ENCODE measurements around the gene FUT1. TPM values are rescaled to one million over a fixed set of nuclear protein-coding genes. Genes with fewer than 3 reads are reported as not detected.

The FUT1 gene
- total RNA-seq, 2 experiments from 2014 or later = 0.03 TPM; not detected in 1

DNA sequence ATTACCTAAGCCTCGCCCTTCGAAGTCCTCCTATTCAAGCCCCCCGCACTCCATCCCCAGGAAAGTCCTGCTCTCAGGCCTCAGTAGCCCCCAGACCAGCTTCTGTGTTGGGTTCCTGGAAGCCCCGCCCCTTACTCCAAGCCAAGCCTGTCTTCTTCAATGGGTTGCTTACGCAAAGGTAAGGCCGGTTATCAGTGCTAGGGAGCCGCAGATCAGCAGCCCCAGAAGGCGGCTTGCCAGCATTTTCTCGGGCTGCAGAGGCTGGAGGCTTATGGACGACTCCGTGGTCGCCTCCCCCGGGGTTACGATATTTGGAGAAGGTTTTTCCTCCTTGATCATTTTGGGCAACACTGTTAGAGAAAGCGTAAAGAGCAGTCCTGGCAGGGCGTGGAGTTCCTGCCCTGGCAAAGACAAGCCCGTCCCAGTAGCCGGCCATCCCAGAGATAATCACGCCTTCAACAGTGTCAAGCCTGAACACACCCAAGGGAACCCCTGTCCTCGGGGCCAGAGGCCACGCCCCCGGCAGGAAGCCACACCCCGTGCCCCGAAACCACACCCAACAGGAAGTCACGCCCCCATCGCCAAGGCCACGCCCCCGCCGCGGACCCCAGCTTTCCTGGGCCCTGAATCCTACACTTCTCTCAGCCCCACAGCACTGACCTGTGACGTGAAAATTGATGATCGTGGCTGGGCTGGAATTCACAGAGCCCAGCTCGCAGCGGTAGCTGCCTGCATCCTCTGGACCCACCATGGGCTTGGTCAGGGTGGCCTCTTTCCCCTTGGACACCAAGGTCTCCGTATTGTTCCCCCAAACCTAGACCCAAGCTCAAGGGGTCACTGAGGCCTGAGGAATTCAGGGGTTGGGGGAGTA lies 11.1 kb downstream of the FUT1 start:
- peak; percentile 75 for DNase-seq (ENCODE audit: low spot score)
- ChIA-PET POLR2A (no interaction called here), CTCF (ENCODE audit: unreplicated experiment) (no interaction called here)
- Histone ChIP-seq H3K79me2 (ENCODE audit: insufficient read depth, low read depth, low read length) (no peaks in the 10 kb centered on the region), H4K20me1 (ENCODE audit: insufficient read depth, low read length) (no peaks in the 10 kb centered on the region), H2AFZ (ENCODE audit: low read length) (peak overlapping the region; percentile 55; the same call in 1 of the 2 replicates), H3K9me2 (ENCODE audit: insufficient read depth, low read length) (no peaks in the 10 kb centered on the region), H3K27ac (ENCODE audit: low read depth, low read length, poor library complexity, severe bottlenecking) (no peak overlapping the region), H3K4me3 (ENCODE audit: low read depth, low read length, poor library complexity, severe bottlenecking) (no peak overlapping the region), H3K4me2 (ENCODE audit: low read length) (peak overlapping the region; percentile 42), H3K36me3 (ENCODE audit: insufficient read depth, low read length) (no peaks in the 10 kb centered on the region), H3K9me3 (ENCODE audit: low read length) (no peaks in the 10 kb centered on the region), H3K4me1 (ENCODE audit: insufficient read depth, low read length, poor library complexity, severe bottlenecking) (peaks cover 20% of the 10 kb centered on the region)
- no TSS peak for BruUV-seq (replicated peaks)
- intact Hi-C loops (cut with micrococcal nuclease; ENCODE audit: unreplicated experiment) = no loop called here
- TF ChIP-seq, protein P1, sequence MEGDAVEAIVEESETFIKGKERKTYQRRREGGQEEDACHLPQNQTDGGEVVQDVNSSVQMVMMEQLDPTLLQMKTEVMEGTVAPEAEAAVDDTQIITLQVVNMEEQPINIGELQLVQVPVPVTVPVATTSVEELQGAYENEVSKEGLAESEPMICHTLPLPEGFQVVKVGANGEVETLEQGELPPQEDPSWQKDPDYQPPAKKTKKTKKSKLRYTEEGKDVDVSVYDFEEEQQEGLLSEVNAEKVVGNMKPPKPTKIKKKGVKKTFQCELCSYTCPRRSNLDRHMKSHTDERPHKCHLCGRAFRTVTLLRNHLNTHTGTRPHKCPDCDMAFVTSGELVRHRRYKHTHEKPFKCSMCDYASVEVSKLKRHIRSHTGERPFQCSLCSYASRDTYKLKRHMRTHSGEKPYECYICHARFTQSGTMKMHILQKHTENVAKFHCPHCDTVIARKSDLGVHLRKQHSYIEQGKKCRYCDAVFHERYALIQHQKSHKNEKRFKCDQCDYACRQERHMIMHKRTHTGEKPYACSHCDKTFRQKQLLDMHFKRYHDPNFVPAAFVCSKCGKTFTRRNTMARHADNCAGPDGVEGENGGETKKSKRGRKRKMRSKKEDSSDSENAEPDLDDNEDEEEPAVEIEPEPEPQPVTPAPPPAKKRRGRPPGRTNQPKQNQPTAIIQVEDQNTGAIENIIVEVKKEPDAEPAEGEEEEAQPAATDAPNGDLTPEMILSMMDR (conservative IDR thresholded peaks at IDR 0.05; ENCODE audit: low read length) = no peak
- TF ChIP-seq EZH2phosphoT487 (IDR thresholded peaks at IDR 0.05; ENCODE audit: borderline replicate concordance, low read depth, low read length) = no peak

DNA sequence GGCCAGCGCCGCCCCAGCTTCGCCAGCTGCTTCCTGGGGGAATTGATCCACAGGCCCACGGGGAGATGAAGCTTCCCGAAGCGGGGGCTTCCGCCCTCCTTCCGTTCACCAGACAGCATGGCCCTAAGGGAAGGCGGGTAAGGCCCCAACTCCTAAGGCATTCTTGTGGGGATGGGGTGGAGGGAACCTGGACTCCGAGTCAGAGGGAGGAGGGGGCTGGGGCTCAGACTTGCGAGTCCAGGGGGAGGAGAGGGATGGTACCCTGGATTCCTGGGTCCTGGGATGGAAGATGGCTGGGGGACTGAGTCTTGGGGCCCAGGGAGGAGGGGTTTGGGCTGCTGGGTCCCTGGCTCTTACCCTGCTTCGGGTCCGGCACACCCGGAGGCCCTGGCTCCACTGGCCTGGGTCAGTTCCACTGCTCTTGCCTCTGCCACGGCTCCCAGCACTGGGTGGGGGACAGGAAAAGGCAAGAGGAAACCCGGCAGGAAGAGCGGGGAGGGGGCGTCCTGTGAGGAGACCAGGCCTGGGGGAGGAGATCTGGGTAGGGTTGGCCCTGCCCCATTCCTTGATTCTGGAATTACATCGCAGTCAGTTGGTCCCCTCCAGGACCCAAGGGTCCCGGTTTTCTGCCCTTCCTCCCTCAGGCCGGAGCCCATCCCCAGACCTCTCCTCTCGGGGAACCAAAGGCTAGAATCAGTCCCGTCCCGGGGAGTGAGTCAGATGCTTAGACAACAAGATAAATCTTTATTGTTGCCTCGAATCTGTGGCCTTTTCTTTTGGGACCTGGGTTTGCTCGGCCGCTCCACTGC lies 12.1 kb downstream of the FUT1 start, which contains the start of gene RASIP1:
Gene RASIP1 (minus strand): TSS at position 447 of the 809 bp plus-strand sequence. CDS start 328 bp downstream, at position 119.
- intact Hi-C loops (cut with micrococcal nuclease; ENCODE audit: unreplicated experiment) = no loop called here
- ChIA-PET POLR2A (no interaction called here), CTCF (ENCODE audit: unreplicated experiment) (no interaction called here)
- TF ChIP-seq, protein P1 (conservative IDR thresholded peaks at IDR 0.05; ENCODE audit: low read length) = no peak
- no peak for TF ChIP-seq EZH2phosphoT487 (IDR thresholded peaks at IDR 0.05; ENCODE audit: borderline replicate concordance, low read depth, low read length)
- Histone ChIP-seq H3K4me2 (ENCODE audit: low read length) (no peak within 1 kb of the TSS), H3K9me3 (ENCODE audit: low read length) (no peaks in the 10 kb centered on the region), H3K79me2 (ENCODE audit: insufficient read depth, low read depth, low read length) (no peaks in the 10 kb centered on the region), H3K9me2 (ENCODE audit: insufficient read depth, low read length) (no peaks in the 10 kb centered on the region), H3K4me3 (ENCODE audit: low read depth, low read length, poor library complexity, severe bottlenecking) (no peak within 1 kb of the TSS), H3K36me3 (ENCODE audit: insufficient read depth, low read length) (no peaks in the 10 kb centered on the region), H4K20me1 (ENCODE audit: insufficient read depth, low read length) (no peaks in the 10 kb centered on the region), H2AFZ (ENCODE audit: low read length) (peak within 1 kb of the TSS; percentile 55; the same call in 1 of the 2 replicates), H3K4me1 (ENCODE audit: insufficient read depth, low read length, poor library complexity, severe bottlenecking) (peaks cover 20% of the 10 kb centered on the region), H3K27ac (ENCODE audit: low read depth, low read length, poor library complexity, severe bottlenecking) (no peak within 1 kb of the TSS)
- DNase-seq (ENCODE audit: low spot score) = no peak
- BruUV-seq (replicated peaks) = no TSS peak
